NCI-H2227 treated with DMSO at 0.1 percent for 48 hours (cell line): Measurements from ENCODE around the gene NME9.

Experiments used
- DNase-seq: peaks from one replicate; lab custom pipeline; 2025; lab: John Stamatoyannopoulos, UW

The NME9 gene

DNA sequence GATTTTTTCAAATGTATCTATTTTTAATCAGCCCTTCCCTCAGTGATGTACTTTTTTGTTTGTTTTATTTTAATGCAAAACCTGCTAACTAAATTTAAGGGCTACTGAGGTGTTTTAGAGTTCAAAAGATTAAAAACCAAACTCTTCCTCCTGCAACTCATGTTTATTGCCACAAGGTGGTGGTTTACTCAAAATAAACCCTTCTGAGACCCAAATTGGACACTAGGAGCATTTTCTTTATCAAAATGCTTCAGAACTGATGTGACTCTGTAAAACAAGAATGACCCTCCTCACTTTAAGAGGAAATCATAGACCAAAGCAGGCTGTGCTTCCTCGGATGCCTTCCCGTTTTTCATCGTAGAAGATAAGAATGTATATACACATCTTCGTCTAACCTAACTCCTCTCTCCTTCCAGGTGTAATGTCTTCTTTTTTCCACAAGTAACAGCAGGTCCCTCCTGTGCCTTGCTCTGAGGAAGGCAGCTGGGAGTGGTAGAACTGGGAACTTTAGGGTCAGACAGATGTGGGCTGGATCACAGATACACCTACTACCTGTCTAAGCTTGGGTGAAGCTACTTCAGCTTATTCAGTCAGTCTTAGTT lies 2.9 kb upstream of the NME9 start:
- peak; percentile 5 for DNase-seq

DNA sequence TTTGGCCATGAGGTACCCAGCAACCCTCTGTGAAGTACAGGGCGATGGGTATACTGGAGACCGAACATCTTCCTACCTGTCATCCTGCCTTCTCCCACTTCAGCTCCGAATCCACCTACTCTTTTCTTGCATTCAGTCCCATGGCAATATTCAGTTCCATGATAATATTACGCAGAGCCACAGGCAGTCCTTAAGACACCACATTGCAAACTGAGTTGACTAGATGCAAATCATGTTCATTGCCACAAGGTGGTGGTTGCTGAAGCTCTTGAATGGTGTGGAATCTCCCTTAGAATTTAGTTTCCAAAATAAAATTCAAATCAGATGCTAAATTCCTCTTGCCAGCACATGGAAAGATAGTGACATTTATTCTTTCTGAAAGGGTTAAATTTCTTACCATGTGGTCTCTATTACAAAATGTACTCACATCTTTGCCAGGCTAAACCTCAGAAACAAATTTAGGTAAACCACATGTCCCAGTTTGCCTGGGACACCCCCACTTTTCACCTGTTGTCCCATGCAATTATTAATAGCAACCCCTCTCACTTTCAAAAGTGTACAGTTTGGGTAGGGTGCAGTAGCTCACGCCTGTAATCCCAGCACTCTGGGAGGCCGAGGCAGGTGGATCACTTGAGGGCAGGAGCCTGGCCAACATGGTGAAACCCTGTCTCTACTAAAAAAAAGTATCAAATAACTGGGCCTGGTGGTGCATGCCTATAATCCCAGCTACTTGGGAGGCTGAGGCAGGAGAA lies 1.7 kb upstream of the NME9 start:
- DNase-seq, result no peak

GRCh38 chr3:138329984-138330293 lies 288 bp upstream of the NME9 start:
- peak; percentile 91 for DNase-seq

- peak; percentile 13 for DNase-seq
Measured at GRCh38 chr3:138328341-138328740, 1.3 kb downstream of the NME9 start.

GRCh38 chr3:138327831-138328230 lies 1.8 kb downstream of the NME9 start:
- no peak for DNase-seq

GRCh38 chr3:138326866-138327595 lies 2.6 kb downstream of the NME9 start:
- no peak for DNase-seq

- DNase-seq, result no peak
Measured at GRCh38 chr3:138325990-138326389, 3.7 kb downstream of the NME9 start.

DNA sequence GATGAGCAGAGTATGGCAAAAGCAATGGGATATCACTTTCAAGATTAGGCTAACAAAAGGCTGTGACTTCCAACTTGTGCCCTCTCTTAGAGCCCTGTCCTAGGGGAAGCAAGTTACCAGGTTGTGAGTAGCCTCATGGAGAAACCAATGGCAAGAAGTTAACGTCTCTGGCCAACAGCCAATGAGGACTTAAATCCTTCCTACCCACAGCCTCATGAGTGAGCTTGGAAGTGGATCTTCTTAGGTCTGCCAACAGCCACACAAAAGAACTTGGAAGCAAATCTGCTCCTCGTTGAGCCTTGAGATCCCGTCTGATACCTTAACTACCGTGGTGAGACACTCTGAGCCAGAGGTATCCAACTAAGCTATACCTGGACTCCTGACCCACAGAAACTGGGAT lies 5.7 kb downstream of the NME9 start:
- DNase-seq, result no peak

GRCh38 chr3:138317687-138318086 lies 12.0 kb downstream of the NME9 start:
- DNase-seq, result no peak

GRCh38 chr3:138314751-138315150 lies 14.9 kb downstream of the NME9 start:
- DNase-seq, result no peak

DNA sequence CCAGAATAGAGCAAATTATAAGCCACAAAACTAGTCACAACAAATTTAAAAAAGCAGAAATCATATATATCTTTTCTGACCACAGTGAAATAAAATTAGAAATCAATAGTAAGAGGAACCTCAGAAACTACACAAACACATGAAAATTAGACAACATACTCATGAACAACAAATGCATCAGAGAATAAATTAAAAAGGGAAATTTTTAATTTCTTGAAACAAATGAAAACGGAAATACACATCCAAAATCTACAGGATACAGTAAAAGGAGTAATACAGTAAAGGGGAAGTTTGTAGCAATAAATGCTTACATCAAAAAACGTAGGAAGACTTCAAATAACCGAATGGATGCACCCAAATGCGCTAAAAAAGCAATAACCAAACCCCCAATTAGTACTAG lies 19.2 kb downstream of the NME9 start:
- no peak for DNase-seq

GRCh38 chr3:138308783-138309182 lies 20.9 kb downstream of the NME9 start:
- no peak for DNase-seq

DNA sequence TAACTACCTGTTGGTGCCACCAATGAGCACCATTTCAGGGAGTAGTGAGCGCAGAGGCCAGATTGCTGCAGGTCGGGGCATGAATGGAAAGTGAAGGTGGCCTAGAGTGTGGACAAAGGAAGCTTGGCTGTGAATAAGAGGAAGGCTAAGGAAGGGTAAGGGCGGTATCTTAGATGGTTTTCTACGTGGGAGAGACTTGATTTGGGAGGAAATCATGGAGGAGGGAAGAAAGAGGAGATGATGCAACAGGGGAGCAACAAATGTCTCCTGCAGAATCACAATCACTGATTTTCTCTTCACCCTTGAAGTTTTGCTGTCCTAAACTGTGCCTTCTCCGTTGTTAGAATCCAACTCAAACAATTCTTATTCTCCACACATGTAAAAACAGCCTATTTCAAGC lies 21.8 kb downstream of the NME9 start:
- DNase-seq, result no peak

- no peak for DNase-seq
Measured at GRCh38 chr3:138303474-138303873, 26.2 kb downstream of the NME9 start.

DNA sequence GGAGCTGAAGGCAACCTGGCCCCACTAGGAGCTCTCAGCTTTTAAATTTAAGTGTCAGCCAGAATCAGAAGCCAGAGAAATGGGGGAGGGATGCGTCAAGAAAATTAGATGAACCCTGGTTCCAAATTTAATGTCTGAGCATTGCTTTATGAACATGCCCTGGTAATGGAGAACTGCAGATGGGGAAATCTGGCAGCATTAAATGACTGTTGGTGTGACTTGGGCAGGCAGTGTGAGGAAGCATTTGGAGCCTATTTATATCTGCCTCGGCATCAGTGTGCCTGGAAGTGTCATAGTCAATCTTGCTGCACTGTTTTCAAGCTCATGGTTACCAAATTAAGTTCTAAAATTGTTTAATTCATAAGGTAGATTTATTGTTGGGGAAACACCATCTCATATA lies 29.0 kb downstream of the NME9 start:
- no peak for DNase-seq

- no peak for DNase-seq
Measured at GRCh38 chr3:138297876-138298275, 31.8 kb downstream of the NME9 start.

- DNase-seq, result no peak
Measured at GRCh38 chr3:138297059-138297607, 32.5 kb downstream of the NME9 start.

GRCh38 chr3:138296639-138297038 lies 33.0 kb downstream of the NME9 start:
- DNase-seq, result no peak

DNA sequence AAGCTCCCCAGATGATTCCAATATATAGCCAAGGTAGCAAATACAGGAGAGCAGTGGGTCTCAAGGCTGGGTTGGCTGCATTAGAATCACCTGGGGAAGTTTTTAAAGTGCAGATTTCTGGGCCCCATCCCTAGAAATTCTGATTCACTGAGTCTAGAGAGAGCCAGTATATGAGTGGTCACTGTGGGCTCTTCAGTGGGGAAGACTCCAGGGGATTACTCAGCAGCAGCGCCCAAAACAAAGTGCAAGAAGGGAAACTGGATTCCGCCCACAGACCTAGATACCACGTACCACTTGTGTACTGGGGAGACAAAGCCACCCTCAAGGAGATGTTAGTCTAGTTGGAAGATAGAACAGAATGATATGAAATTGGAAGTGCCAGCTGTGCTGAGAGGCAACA lies 40.0 kb downstream of the NME9 start:
- no peak for DNase-seq

DNA sequence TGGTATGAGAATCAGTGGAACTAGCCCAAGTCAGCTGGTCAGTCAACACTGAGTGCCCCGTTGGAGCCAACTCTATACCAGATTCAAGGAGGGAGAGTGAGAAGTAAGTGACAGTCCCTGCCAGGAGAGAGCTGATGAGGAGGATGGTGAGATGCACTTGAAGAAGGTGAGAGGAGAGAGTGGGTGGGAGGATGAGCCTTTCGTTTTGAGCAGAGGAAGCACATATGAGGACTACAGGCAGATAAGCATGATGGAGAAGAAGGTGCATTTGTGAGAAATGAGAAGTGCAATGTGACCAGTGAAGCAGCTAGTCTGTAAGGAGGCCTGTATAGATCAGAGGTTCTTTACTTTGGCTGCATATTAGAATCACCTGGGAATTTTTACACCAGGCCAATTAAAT lies 40.4 kb downstream of the NME9 start:
- DNase-seq, result no peak

DNA sequence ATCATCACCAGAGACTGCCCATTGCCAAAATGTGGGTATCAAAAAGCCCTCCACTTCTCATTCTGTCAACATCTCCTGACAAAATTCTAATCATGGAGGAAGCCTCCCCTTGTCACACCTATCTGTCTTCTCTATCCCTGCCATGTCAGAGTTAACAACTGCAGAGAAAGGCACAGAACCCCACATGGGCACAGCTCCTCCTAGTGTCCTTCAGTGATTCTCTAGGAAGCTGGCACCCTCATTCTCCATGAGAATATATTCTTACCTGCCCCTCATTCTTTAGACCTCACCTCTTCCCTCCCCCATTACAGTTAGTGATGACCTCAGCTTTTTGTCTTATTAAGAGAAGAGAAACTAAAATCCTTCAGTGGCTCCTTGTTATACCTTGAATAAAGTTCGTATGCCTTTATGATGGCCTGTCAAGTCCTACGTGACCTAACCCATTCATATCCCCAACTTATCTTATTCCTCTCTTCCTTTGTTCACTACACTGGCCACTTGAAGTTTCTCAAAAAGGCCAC lies 44.6 kb downstream of the NME9 start:
- DNase-seq, result no peak

DNA sequence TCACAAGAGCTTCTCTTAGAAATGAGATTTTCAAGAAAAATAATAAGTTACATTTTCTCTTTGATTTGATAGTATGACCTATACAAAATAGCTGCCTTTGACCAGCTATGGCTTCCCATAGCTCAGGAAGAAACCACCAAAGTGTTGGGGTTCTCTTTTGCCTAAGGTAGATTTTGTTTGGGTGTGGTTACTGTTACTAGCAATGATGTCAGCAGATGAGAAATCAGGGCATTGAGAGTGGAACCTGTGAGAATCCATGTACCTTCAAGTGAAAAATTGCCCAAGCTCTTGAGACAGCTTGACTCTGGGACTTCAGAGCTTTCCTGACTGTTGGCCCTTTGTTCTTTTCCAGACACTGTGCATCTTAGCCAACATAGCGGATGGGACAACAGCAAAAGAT lies 45.6 kb downstream of the NME9 start:
- DNase-seq, result no peak

DNA sequence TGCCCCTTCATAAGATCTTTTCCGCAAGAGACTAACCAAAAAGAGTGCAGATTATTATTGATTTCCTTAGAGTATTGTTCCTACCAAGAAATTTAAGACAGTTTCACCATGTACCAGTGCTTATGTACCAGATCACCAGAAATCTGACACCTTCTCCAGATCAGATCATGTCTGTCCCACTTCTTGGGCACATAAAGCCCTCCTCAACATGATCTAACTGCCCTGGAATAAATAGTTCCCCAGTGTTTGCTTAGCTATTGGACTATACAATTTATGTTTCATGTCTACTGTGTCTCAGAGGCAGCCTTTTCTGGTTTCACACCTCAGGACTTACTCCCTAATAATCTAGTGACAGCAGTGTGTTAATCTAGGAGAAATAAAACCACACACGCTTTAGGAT lies 46.8 kb downstream of the NME9 start:
- no peak for DNase-seq
